Endometrial microvascular endothelial cells (primary cell): Measurements from ENCODE around the gene ERGIC3. TPM values are rescaled to one million over a fixed set of nuclear protein-coding genes. Genes with fewer than 3 reads are reported as not detected.

ENCODE experiments used
- in situ Hi-C: cut with HindIII; loops from 2 replicates; pipeline ENCODE4 v1.10.0; 2017; ENCODE audit warnings: low sequenced_read_pairs, low pct_unique_long_range_greater_than_20kb; ENCODE audit errors: inconsistent ontology term
- total RNA-seq: library from RNA; depleted of rRNA; stranded (reverse); fragments of >200 nt; gene quantifications from one replicate; pipeline ENCODE4 v1.2.3, GENCODE V29; 2015; ENCODE audit errors: inconsistent ontology term

The ERGIC3 gene
- total RNA-seq = 294 TPM

GRCh38 chr20:35541783-35542662, at the start of gene ERGIC3:
TSS of gene ERGIC3 (plus strand) at chr20:35542078. CDS start at chr20:35542098, 20 bp downstream.
- in situ Hi-C loops = no loop called here

DNA sequence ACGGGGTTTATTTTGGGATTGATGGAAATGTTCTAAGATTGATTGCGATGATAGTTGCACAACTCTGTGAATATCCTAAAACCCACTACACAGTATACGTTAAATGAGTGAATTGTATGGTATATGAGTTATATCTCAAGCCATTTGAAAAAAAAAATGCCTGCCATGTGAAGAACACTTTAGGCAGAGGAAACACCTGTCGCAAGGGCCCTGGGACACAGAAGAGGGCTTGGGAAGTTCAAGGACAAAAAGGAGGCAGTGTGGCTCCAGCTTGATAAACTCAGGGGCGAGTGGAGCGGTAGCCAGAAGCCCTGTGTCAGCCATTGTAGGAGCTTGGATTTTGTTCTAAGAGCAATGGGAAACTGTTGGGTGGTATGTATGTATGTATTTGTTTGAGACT, 49.5 kb upstream of the ERGIC3 start:
- in situ Hi-C loops = no loop called here

DNA sequence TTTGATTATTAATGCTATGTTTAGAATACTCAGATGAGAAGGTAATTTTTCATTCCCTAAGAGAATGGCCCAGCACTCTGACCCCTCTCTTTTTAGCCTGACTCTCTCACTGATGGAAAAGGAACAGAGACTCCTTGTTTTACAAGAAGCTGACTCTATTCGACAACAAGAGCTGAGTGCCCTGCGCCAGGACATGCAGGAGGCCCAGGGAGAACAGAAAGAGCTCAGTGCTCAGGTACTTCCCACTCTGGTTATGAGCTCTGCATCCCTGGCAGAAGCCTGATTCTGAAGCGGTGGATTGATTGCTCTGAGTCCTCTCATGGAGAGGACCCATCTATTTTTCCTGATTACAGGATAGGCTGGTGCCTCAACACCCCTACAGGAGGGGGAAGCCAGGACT, 45.4 kb upstream of the ERGIC3 start:
- in situ Hi-C loops = no loop called here

GRCh38 chr20:35497320-35497719, 44.6 kb upstream of the ERGIC3 start:
- in situ Hi-C loops = no loop called here

DNA sequence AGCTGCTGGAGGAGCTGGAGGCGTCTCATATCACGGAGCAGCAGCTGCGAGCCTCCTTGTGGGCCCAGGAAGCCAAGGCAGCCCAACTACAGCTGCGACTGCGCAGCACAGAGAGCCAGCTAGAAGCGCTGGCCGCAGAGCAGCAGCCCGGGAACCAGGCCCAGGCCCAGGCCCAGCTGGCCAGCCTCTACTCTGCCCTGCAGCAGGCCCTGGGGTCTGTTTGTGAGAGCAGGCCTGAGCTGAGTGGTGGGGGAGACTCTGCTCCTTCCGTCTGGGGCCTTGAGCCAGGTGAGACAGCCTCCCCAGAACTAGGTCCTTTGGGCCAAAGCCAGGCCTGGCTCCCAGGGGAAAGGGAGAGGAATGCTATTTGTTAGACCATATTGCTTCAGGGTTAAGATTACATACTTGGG, 44.1 kb upstream of the ERGIC3 start:
- in situ Hi-C loops = no loop called here

- in situ Hi-C loops = no loop called here
Observed at GRCh38 chr20:35499271-35499670, 42.6 kb upstream of the ERGIC3 start.

GRCh38 chr20:35502352-35502751, 39.5 kb upstream of the ERGIC3 start:
- in situ Hi-C loops = no loop called here

- in situ Hi-C loops = no loop called here
Observed at GRCh38 chr20:35503281-35503680, 38.6 kb upstream of the ERGIC3 start.

DNA sequence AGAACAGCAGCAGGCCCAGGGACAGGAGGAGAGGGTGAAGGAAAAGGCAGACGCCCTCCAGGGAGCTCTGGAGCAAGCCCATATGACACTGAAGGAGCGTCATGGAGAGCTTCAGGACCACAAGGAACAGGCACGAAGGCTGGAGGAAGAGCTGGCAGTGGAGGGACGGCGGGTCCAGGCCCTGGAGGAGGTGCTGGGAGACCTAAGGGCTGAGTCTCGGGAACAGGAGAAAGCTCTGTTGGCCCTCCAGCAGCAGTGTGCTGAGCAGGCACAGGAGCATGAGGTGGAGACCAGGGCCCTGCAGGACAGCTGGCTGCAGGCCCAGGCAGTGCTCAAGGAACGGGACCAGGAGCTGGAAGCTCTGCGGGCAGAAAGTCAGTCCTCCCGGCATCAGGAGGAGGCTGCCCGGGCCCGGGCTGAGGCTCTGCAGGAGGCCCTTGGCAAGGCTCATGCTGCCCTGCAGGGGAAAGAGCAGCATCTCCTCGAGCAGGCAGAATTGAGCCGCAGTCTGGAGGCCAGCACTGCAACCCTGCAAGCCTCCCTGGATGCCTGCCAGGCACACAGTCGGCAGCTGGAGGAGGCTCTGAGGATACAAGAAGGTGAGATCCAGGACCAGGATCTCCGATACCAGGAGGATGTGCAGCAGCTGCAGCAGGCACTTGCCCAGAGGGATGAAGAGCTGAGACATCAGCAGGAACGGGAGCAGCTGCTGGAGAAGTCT, 37.9 kb upstream of the ERGIC3 start:
- in situ Hi-C loops = no loop called here

GRCh38 chr20:35504751-35505150, 37.1 kb upstream of the ERGIC3 start:
- in situ Hi-C loops = no loop called here

GRCh38 chr20:35506179-35506578, 35.7 kb upstream of the ERGIC3 start:
- in situ Hi-C loops = no loop called here

- in situ Hi-C loops = no loop called here
Observed at GRCh38 chr20:35506872-35507638, 34.8 kb upstream of the ERGIC3 start.

DNA sequence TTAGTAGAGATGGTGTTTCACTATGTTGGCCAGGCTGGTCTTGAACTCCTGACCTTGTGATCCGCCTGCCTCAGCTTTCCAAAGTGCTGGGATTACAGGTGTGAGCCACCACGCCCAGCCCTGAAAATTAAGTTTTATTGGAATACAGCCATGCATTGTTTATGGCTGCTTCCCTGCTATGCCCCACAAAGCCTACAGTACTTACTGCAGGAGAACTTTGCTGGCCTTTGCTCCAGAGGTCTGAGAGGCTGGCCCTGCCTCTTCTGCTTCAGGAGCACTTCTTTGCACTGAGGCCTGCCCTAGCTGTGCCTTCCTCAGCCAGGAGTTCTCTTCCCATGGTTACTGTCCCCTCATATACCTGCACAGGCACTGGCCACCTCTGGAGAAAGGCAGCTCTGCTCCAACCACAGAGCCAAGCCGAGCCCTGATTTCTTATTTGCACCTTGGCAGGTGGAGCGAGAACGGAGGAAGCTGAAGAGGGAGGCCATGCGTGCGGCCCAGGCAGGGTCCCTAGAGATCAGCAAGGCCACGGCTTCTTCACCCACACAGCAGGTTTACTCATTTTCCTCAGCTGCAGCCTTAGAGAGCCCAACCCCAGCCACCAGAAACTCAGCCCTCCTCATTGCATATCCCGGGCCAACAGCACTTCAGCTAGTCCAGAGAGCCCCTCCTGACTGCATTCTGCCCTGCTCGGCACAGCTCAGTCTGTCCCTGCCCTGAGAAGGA, 33.2 kb upstream of the ERGIC3 start:
- in situ Hi-C loops = no loop called here

- in situ Hi-C loops = no loop called here
Observed at GRCh38 chr20:35510951-35511735, 30.7 kb upstream of the ERGIC3 start.

DNA sequence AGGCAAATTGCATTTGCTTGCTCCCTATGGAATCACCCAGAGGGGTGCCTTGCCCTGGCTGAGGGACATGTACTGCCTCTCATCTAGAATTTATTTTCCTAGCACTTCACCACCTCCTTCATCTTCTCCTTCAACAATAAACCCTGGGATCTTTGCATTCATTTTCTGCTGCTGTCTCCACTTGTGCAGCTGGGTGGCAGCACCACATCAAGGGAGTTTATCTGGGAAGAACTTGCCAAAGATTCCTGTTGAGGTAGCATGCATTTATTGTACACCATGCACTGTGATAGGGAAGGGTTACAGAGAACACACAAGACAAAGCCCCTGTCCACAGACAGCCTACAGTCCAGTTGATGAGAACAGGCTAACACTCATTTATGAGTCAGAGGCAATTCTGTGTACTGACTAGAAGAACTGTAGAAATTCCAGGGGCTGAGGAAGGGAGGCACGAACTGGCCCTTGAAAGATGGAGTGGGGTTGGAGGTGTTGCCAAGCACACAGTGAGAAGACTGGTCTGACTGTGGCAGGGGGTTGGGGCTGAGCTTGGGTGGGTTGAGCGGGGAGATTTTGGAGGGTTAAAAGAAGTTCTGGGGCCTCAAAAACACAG, 30.0 kb upstream of the ERGIC3 start:
- in situ Hi-C loops = no loop called here

DNA sequence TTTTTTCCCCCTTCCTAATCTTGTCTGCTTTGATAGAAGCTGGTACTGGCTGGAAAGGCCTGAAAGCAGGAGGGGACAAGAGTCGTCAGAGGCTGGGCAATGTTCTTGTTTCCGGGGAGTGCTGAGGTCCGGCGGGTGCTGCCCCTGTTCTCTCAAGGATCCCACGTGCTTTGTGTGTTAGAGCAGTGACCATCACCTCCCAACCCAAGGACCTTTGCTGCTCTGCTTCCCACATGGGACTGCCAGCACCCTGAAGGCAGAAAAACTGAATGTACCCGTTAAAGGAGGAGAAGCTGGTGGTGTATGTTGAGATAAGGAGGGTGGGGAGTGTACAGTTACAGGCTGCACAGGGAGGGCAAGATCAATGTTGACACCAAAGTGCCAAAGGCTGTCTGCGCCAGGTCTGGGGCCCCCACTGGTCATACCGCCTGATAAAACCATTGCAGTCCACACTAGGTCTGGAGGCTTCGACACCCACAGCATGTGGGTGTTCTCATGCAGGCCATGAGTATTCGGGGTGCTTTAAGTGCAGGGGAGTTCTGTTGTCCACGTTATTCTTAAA, 27.4 kb upstream of the ERGIC3 start:
- in situ Hi-C loops = no loop called here

DNA sequence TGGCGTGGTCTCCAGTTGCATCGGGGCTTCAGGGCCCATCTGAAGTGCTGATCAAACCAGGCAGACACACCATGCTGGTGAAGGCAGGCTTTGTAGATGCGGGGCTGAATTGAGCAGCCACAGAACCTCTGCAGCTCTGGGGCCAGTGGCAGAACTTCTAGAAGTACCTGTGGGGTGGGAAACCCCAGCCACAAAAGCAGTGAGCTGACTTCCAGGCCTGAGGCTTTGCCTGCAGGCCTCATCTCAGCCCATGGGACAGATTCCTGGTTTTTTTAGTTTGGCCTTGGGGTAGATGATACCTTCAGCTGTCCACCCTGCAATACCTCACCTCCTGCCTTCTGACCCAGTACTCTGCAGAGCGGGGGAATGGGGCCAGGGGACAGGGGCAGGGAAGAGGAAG, 26.5 kb upstream of the ERGIC3 start:
- in situ Hi-C loops = no loop called here
